GM12872 (cell line): ENCODE data around the gene CSRP1.

Experiments
- TF ChIP-seq, protein P1 (sequence below): IDR thresholded peaks from 3 replicates; pipeline ENCODE4 v1.5.1; 2011; ENCODE audit warnings: low read depth, mild to moderate bottlenecking, low read length, moderate library complexity; ENCODE audit not compliant: insufficient read depth

Gene CSRP1

GRCh38 chr1:201507360-201507675 is 395 bp upstream of the CSRP1 start:
- TF ChIP-seq, protein P1, sequence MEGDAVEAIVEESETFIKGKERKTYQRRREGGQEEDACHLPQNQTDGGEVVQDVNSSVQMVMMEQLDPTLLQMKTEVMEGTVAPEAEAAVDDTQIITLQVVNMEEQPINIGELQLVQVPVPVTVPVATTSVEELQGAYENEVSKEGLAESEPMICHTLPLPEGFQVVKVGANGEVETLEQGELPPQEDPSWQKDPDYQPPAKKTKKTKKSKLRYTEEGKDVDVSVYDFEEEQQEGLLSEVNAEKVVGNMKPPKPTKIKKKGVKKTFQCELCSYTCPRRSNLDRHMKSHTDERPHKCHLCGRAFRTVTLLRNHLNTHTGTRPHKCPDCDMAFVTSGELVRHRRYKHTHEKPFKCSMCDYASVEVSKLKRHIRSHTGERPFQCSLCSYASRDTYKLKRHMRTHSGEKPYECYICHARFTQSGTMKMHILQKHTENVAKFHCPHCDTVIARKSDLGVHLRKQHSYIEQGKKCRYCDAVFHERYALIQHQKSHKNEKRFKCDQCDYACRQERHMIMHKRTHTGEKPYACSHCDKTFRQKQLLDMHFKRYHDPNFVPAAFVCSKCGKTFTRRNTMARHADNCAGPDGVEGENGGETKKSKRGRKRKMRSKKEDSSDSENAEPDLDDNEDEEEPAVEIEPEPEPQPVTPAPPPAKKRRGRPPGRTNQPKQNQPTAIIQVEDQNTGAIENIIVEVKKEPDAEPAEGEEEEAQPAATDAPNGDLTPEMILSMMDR: no peak

DNA sequence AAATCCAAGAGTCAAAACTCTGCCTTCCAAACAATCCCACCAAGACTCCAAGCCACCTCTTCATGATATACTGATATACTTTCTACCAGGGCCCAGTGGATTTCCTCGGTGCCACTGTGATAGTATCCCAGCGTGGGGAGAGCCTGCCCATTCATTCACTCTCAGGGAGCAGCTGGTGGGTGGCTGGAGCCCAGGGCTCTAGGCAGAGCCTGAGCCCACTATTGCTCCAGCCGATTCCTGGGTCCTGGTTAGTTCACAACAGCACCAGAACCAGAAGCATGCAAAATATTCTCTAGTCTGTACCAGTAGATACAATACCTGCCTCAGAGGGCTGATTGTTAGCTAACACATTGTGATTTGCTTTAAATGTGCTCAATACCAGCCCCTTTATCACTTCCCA is 831 bp downstream of the CSRP1 start:
- TF ChIP-seq, protein P1: no peak

GRCh38 chr1:201505503-201505890 is 1.4 kb downstream of the CSRP1 start:
- TF ChIP-seq, protein P1: no peak

DNA sequence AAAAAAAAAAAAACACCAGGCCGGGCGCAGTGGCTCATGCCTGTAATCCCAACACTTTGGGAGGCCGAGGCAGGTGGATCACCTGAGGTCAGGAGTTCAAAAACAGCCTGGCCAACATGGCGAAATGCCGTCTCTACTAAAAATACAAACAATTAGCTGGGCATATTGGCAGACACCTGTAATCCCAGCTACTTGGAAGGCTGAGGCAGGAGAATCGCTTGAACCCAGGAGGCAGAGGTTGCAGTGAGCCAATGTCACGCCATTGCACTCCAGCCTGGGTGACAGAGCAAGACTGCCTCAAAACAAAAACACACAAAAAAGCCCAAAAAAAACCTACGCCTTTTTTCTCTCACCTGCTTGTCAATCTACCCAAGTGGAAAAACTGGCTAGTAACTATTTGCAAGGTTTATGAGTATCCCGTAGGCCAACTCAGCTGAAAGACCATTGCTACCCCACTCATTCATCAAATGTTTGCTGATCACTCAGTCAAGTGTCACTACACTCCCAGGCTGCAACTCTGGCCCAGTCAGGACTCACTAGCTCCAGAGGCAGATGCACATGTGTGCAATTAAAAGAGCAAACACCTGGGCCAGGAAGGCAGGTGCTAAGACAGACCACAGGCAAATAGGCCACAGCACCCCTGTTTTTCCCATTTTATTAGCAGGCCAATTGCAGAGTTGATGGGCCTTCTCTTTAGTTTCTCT is 2.0 kb downstream of the CSRP1 start:
- TF ChIP-seq, protein P1: no peak

- TF ChIP-seq, protein P1: no peak
These were observed 2.7 kb downstream of the CSRP1 start for GRCh38 chr1:201504179-201504631.

DNA sequence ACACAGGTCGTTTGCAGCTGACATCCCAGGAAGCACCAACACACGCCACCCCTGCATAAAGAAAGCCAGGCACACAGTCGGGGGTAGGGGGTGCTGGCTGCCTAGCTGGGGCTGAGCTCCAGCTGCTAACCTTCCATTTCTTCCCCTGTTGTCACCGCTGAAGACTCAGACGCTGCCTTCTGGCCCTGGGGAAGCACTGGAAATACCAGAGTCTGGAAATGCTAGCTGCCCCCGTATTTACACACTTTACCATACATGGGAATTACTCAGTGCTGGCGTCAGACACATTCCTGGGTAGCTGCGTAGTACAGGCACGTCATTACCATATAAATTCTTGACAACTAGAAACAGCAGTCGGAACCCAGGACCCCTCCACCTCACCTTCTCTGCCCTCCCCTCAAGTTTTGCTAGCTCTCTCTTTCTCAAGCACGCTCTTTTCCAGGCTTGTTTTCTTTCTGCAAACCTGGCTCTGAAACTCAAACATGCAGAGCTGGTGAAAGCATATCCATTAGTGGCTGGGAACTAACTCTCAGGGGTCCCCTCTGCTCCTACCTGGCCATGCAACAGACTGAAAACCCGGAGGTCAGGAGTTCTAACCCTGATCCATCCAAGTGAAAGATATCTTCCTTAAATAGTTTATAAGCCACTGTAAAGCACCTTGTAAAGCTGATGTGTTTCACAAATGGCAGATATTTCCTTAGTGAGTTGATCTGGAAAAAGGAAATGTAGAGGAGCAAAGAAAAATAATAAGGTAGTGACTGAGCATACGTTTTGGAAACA is 3.3 kb downstream of the CSRP1 start:
- TF ChIP-seq, protein P1: no peak

DNA sequence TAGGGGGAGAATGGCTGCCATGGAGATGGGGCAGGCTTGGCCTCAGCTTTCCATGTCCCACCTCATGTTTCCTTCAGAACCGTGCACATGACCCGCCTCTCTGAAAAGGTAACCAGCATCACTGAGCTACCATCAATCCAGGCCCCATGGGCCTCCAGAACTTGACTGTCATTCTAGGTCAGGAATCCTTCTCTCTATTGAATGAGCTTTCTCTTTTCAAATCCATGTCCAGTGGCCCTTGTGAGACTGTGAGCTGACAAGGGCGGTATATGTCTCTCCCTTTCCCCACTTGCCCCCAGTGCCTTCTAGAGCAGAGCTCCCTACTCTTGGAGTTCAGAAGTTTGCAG is 4.4 kb downstream of the CSRP1 start:
- TF ChIP-seq, protein P1: no peak
